ENCODE measurements around the gene ZIC2.

GRCh38 chr13:99944102-99944501 is 37.5 kb upstream of the ZIC2 start:
- TF ChIP-seq CTCF (IDR thresholded peaks at IDR 0.05; ENCODE audit: insufficient read depth, low read depth, low read length) (no peak), EZH2 (IDR thresholded peaks at IDR 0.05; ENCODE audit: insufficient read depth, low read length) (no peak)

Measured in astrocyte (in vitro differentiated cells and primary cell).